IMR-90 (cell line): ENCODE measurements around the gene NOL8.

Experiments
- MAZ ChIP-seq: IDR thresholded peaks from 2 replicates; pipeline ENCODE4 v1.6.1; 2012; ENCODE audit warnings: low read depth, mild to moderate bottlenecking, low read length, improper control_type of control experiment, moderate library complexity, borderline replicate concordance
- POLR2A ChIP-seq: IDR thresholded peaks from 2 replicates; pipeline ENCODE4 v1.6.1; 2012; ENCODE audit warnings: mild to moderate bottlenecking, low read depth, low read length
- RFX5 ChIP-seq: IDR thresholded peaks from 2 replicates; pipeline ENCODE4 v1.8.0; 2012; ENCODE audit warnings: low read depth, mild to moderate bottlenecking, low read length, moderate library complexity
- TF ChIP-seq, protein P1 (sequence below): conservative IDR thresholded peaks from 2 replicates; pipeline ENCODE4 v1.5.1; 2012; ENCODE audit warnings: mild to moderate bottlenecking, low read depth, low read length, improper control_type of control experiment

GRCh38 chr9:92308893-92309292, 16.3 kb downstream of the NOL8 start:
- TF ChIP-seq, protein P1, sequence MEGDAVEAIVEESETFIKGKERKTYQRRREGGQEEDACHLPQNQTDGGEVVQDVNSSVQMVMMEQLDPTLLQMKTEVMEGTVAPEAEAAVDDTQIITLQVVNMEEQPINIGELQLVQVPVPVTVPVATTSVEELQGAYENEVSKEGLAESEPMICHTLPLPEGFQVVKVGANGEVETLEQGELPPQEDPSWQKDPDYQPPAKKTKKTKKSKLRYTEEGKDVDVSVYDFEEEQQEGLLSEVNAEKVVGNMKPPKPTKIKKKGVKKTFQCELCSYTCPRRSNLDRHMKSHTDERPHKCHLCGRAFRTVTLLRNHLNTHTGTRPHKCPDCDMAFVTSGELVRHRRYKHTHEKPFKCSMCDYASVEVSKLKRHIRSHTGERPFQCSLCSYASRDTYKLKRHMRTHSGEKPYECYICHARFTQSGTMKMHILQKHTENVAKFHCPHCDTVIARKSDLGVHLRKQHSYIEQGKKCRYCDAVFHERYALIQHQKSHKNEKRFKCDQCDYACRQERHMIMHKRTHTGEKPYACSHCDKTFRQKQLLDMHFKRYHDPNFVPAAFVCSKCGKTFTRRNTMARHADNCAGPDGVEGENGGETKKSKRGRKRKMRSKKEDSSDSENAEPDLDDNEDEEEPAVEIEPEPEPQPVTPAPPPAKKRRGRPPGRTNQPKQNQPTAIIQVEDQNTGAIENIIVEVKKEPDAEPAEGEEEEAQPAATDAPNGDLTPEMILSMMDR: no peak
- TF ChIP-seq RFX5: no peak
- TF ChIP-seq POLR2A: no peak
- no peak for TF ChIP-seq MAZ
